GM20000 (cell line): ENCODE results near the gene SKIDA1.

Experiments used
- DNase-seq: peaks from one replicate; pipeline ENCODE4 v3.0.0; 2012; ENCODE audit warnings: low spot score
- TF ChIP-seq, protein P1 (sequence below): IDR thresholded peaks from 2 replicates; pipeline ENCODE4 v1.5.1; 2012; ENCODE audit warnings: mild to moderate bottlenecking, control low read depth; ENCODE audit errors: extremely low read depth, missing control alignments

Gene SKIDA1

GRCh38 chr10:21501091-21501490 is 24.4 kb downstream of the SKIDA1 start:
- TF ChIP-seq, protein P1, sequence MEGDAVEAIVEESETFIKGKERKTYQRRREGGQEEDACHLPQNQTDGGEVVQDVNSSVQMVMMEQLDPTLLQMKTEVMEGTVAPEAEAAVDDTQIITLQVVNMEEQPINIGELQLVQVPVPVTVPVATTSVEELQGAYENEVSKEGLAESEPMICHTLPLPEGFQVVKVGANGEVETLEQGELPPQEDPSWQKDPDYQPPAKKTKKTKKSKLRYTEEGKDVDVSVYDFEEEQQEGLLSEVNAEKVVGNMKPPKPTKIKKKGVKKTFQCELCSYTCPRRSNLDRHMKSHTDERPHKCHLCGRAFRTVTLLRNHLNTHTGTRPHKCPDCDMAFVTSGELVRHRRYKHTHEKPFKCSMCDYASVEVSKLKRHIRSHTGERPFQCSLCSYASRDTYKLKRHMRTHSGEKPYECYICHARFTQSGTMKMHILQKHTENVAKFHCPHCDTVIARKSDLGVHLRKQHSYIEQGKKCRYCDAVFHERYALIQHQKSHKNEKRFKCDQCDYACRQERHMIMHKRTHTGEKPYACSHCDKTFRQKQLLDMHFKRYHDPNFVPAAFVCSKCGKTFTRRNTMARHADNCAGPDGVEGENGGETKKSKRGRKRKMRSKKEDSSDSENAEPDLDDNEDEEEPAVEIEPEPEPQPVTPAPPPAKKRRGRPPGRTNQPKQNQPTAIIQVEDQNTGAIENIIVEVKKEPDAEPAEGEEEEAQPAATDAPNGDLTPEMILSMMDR: no peak
- DNase-seq: no peak

DNA sequence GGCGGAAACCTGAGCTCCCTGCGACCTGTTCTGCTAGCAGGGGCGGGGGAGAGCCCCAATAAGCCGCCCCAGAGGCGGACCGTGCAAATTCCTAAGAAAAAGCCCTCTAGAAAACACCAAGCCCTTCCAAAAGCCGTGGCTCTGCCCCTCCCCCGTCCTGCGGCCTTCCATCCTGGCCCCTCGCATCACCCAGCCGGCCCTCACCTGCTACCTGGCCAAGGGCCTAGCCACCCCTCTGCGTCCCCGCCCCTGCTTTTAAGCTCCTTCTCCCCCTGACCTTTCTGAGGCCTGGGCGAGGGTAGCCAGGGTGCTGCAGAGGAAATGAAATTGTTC is 24.9 kb downstream of the SKIDA1 start:
- TF ChIP-seq, protein P1: no peak

DNA sequence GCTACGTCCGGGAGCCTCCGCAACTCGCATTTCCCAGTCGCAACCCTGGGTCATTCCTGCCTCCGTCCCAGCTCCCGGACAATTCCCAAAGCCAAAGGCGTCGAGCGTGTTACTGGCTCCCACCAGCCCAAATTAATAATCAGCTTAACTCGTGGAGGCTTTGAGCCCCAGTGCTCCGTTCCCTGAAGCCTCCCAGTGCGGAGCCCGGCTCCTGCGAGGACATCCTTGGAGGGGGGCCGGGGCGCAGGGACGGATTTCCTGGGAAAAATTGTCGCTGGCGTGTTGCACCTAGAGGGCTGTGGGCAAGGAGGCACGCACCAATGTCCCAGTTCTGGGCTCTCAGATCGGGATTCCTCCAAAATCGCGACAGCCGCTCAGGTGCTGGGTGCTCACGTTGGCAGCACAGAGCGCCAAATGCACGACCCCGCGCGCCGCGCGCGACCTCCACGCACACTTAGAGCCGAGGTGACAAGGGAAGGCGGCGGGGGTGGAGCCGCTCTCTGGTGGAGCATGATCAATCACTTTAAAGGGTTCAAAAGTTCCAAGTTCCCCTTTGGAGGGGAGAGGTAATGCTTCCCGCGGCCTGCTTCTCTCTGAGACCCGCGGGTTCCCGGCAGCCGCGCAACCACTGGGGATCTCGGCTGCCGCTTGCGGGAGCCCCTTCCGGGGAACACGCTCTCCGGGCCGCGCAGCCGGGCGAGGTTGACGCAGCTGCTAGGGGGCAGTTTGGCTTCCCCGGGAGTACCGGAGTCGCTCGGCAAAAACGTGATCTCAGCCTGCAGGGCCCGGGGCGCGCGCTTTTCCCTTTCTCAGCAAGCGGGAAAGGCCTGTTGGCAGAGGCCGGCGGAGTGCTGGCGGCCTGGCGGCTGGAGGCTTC is 25.5 kb downstream of the SKIDA1 start:
- DNase-seq: peak; percentile 66
- TF ChIP-seq, protein P1: no peak

More for the DNA sequence above, 24.9 kb downstream of the SKIDA1 start:
- DNase-seq: peak; percentile 29

DNA sequence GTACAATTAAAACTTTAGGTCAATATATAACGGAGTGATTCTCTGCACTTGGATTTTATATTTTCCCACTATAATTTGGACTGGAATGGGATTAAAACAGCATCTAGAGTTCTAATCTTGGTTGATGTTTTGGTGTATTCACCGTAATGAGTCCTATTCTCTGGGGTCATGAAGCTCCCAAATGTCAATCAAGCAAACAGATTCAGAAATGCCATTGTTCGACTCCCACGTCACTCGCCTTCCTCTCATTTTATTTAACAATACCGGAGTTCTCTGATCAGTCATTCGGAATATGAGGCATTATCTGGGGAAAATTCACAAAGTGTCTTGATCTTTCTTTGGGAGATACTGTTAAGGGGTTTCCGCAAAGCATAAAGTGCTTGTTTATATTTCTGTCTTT is 26.5 kb downstream of the SKIDA1 start:
- no peak for DNase-seq
- TF ChIP-seq, protein P1: no peak

GRCh38 chr10:21498377-21498776 is 27.1 kb downstream of the SKIDA1 start:
- TF ChIP-seq, protein P1: no peak
- DNase-seq: no peak

- TF ChIP-seq, protein P1: no peak
- peak; percentile 54 for DNase-seq
Observed at GRCh38 chr10:21497177-21497807, 28.2 kb downstream of the SKIDA1 start.
